Stimulated activated CD8-positive, alpha-beta memory T cell treated with anti-CD3 and anti-CD28 coated beads, Interleukin-2, amount 100 ng/mL, for 48 hours (primary cell): ENCODE measurements around the gene KANSL1L.

Experiments used
- DNase-seq, 2 donors: peaks; one replicate each; pipeline ENCODE4 v3.0.0-alpha.2; 2020; ENCODE audit warnings: low read depth in 2 of 2

KANSL1L gene

GRCh38 chr2:210086292-210086691 is 84.9 kb downstream of the KANSL1L start:
- DNase-seq, result no peak

GRCh38 chr2:210072922-210073509 is 98.2 kb downstream of the KANSL1L start:
- DNase-seq, result no peak

- no peak for DNase-seq
Measured at GRCh38 chr2:210072493-210072892, 98.7 kb downstream of the KANSL1L start.

DNA sequence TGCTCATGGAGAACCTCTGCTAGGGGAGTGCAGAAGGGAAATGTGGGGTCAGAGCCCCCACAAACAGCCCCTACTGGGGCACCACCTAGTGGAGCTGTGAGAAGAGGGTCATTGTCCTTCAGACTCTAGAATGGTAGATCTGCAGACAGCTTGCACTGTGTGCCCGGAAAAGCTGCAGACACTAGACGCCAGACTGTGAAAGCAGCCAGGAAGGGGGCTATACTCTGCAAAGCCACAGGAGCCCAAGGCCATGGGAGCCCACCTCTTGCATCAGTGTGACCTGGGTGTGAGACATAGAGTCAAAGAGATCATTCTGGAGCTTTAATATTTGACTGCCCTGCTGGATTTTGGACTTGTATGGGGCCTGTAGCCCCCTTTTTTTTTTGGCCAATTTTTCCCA is 107.9 kb downstream of the KANSL1L start:
- no peak for DNase-seq

- no peak for DNase-seq
Measured at GRCh38 chr2:210055825-210056224, 115.4 kb downstream of the KANSL1L start.

- DNase-seq, result no peak
Measured at GRCh38 chr2:210054696-210055095, 116.5 kb downstream of the KANSL1L start.

DNA sequence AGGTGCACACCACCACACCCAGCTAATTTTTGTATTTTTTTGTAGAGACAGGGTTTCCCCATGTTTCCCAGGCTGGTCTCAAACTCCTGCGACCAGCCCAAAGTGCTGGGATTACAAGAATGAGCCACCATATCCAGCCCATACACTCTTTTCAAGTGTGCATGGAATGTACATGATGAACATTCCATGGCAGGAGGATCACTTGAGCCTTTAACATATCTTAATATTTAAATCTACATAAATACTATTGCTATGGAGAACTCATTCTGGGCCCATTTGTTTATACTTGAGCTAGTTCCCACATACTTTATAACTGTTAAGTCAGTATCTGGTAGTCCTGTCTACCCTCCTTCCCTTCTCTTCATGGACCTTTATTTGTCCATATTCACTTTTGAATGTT is 120.3 kb downstream of the KANSL1L start:
- DNase-seq, result no peak

- DNase-seq, result no peak
Measured at GRCh38 chr2:210049831-210050230, 121.4 kb downstream of the KANSL1L start.

DNA sequence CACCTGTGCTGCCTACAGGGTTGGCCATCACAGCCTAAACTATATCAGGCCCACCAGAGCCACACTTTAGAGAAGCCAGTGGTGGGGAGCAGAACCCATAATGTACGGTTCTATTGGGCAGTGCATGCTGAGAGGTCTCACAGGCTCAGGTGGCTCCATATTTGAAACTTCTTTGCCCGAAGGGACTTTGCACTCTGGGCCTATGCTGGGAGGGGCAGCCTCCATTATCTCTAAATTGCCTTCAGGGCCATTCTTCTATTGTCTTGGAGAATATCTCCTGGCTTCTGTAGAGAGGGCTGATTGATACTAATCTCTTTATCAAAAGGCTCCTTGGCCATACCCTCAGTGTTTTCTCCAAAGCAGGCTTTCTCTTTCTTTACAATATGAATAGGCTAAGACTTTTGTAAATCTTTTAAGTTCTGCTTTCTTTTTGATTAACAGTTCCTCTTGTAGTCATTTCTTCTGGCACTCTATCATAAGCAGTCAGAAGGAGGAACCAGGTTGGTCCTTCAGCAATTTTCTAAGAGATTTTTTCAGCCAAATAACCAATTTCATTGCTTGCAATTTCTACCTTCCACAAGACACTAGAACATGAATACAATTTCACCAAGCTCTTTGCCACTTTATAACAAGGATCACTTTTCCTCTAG is 124.2 kb downstream of the KANSL1L start:
- no peak for DNase-seq

DNA sequence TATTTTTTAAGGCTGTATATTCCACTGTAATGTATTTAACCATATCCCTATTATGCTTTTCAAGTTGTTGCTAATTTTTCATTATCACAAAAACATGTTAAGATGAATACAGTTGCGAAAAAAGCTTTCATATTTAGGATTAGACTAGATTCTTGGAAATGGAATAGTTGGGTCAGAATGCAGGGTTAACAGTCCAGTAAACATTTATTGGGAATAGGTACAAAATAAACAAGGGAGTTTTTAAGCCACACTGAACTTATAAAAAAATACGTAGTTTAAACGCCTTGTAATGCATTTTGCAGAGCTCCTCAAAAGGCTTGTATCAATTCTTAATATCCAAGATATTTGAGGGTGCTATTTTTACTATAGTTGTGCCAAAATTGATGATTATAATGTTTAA is 133.1 kb downstream of the KANSL1L start:
- DNase-seq, result no peak

GRCh38 chr2:210035679-210036078 is 135.5 kb downstream of the KANSL1L start:
- DNase-seq, result no peak

GRCh38 chr2:210034087-210034683 is 137.0 kb downstream of the KANSL1L start:
- no peak for DNase-seq

GRCh38 chr2:210028178-210028577 is 143.0 kb downstream of the KANSL1L start:
- DNase-seq, result no peak

DNA sequence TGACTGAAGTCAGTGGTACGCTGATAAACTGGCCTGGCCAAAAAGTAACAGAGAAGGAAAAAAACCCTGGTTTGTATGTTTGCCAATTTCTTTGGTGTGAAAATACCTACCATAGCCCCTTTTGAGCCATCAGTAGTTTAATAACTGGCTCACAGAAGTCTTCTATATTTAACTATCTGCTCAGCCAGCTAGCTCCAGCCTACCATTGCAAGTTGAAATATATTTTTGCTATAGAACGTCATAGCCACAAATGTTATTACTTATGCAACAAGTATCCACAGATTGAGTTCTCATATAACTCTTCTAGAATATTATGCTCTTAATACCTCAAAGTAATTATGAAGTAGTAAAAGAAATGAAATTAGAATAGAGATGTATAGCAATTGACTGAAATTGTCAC is 143.6 kb downstream of the KANSL1L start:
- no peak for DNase-seq

- no peak for DNase-seq
Measured at GRCh38 chr2:210022824-210023223, 148.4 kb downstream of the KANSL1L start.

DNA sequence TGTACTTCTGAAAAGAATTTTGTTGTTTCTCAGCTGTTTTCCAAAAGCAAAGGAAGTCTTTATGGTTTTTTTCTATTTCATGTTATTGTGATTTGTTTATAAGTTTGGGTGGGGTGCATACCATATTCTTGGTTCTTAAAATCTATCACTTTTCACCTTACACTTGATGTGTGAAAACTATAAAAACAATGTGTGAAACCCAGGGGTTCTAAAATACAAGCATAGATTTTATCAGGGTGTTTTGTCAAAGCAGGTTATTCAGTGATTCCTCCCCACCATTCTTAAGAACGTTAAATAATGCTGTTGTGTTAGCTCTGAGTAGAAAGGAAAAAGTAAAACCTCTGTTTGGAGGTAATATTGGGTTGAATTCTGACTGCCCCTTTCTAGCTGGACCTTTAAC is 151.1 kb downstream of the KANSL1L start:
- no peak for DNase-seq

DNA sequence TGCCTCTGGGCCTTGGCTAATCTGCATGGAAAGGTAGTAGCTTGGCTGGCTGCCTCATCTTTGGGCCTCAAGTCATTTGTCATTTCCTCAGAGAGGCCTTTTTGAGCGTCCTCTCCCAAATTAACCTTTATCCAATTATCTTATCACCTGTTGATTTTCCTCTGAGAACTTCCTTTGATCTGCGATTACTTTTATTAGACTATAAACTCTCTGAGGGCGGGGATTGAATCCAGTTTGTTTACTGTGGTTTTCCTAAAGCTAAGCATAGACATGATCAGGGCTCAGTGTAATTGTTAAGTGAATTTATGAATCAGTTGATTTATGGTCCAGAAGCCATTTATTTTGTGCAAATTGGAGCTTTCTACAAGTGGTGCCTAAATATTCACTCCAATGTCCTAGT is 161.3 kb downstream of the KANSL1L start:
- DNase-seq, result no peak

DNA sequence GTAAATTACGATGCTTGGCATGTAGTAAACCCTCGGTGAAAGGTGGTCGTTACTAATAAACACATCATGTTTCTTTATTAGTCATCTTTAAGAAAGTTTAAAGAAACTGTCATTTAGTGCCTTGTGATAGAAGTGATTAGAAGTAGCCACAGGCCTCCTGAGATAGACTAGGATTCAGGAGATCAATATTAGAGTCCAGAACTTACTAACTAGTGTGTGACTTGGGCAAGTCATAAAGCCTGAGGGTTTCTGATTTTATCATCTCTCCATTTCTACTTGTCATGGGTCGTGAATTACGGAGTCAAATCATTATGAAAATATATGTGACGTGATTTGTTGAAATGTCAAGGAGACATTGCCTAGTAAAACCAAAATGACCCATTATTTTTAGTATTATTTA is 162.1 kb downstream of the KANSL1L start:
- DNase-seq, result no peak

DNA sequence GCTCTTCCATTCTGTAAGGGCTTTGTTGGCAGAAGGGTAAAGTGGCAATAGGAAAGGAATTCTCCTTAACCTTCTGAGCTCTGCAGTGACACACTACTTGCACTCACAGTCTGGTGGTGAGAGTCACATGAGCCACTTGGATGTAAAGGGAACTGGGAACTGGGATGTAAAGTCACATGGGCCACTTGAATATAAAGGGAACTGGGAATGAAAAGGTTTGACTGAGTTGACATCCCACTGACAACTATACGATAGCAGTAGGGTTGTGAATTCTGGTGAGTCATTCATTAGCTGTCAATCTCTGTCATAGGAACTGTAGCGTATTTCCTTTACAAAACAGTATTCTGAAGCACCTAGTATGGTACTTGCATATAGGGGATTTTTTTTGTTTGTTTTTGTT is 163.3 kb downstream of the KANSL1L start:
- DNase-seq, result no peak

DNA sequence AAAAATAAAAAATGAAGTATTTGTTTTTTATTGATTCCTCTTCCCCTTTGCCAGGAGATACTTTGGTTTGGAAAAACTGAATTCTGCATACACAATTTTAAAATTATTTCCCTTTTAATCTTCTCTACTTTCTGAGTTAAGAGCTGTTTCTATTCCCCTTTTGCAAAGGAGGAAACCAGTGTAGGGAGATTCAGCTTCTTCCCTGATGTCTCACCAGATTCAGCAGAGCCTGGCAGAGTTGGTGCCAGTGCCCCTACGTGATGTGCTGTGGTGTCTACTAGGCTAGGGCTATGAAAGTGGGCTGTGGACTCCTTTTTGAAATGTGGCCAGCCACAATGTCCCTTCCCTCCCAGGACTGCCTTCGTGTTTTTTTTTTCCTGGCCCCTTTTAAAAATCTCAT is 166.3 kb downstream of the KANSL1L start:
- no peak for DNase-seq

GRCh38 chr2:210003359-210003758 is 167.8 kb downstream of the KANSL1L start:
- no peak for DNase-seq

DNA sequence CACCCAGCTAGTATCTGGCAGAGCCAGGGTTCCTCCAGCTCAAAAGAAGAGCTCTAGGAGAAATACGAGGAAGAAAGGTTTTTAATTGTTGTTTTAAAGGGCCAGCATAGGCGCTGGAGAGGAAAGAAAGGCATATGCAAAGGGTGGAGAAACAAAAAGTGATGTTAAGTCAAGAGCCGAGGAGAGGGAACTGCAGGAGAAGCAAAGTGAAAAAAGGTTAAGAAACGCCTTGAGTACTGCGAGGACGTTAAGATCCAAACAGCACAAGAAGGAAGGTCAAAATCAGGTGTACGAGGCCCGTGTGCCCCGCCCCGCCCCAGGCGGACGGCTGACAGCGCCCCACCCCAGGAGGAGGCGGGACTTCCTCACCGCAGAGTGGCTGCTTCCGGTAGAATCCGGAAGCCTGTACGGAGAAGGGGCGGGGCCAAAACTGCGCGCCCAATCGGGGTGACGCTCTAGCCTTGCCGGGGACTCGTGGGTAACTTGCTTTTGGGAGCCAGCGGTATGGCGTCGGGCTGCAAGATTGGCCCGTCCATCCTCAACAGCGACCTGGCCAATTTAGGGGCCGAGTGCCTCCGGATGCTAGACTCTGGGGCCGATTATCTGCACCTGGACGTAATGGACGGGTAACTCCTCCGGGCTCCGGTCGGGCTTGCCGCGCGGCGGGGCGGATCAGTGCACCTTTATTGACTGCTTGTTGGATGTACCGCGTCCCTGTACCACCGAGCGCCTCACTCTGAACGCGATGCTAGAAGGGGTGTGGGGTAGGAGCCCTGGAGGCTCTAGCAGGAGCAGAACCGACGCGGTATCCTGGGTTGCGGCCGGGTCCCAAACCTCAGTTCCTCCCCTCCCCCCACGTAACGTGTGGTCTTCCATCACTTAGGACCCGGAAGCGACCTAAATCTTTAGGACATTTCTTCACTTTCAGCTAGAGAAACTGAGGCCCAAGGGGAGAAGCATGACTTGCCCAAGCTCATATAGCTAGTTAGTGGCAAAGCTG is 168.8 kb downstream of the KANSL1L start, which contains the start of gene RPE:
TSS of gene RPE (plus strand) at position 481 of the 1,000 bp plus-strand sequence. CDS start at position 505, 24 bp downstream.
- DNase-seq, result peak; percentile 97
